Pancreas (tissue), 10 donors: ENCODE results near the gene PCNX3. TPM values are rescaled to one million over a fixed set of nuclear protein-coding genes. Genes with fewer than 3 reads are reported as not detected.

Experiments used
- ATAC-seq, 4 donors: fragments of 200-7000 bp; cut with Tn5 transposase; one replicate each; pipeline versions ENCODE4 v1.8.0 to v1.9.1; 2020; ENCODE audit warnings: mild to moderate bottlenecking in 4 of 4, moderate library complexity in 4 of 4
- DNase-seq, 6 donors: peaks; one replicate each; pipeline ENCODE4 v3.0.0-alpha.2; 2020
- FAIRE-seq: peaks from 2 replicates; lab custom pipeline; 2012; peaks lifted over from hg19 to GRCh38; lab: Jason Lieb, UNC
- H3K27ac ChIP-seq, 4 donors: fragments of 200-600 bp; sonication (generic); 1 replicate in 3 of 4; 2 replicates in 1 of 4; pipeline versions ENCODE4 v1.5.0 to v1.8.0; 2020
- H3K27me3 ChIP-seq, 4 donors: fragments of 200-600 bp; one replicate each; pipeline ENCODE4 v1.8.0; 2021
- H3K36me3 ChIP-seq, 3 donors: fragments of 200-600 bp; sonication (generic) in 1 of 3; one replicate each; pipeline versions ENCODE4 v1.5.0 to v1.8.0; 2020 to 2021
- H3K4me1 ChIP-seq, 3 donors: fragments of 200-600 bp; one replicate each; pipeline ENCODE4 v1.8.0; 2021
- H3K4me3 ChIP-seq, 4 donors: fragments of 200-600 bp; sonication (generic) in 2 of 4; one replicate each; pipeline versions ENCODE4 v1.5.0 to v1.8.0; 2020 to 2021
- H3K9me3 ChIP-seq, 4 donors: fragments of 200-600 bp; one replicate each; pipeline ENCODE4 v1.8.0; 2021
- CTCF ChIP-seq, 4 donors: fragments of 200-600 bp; sonication (generic) in 3 of 4; IDR thresholded peaks; one replicate each; pipeline versions ENCODE4 v1.5.0 to v1.8.0; 2021; ENCODE audit warnings: antibody characterized with exemption in 4 of 4
- WGBS, 2 donors: extraction: QIAGEN DNeasy Blood & Tissue Kit; methylation state at CpG; one replicate each; pipeline ENCODE4 v1.1.7; 2013; 5-methylcytosine and 5-hydroxymethylcytosine counted together
- intact Hi-C, 3 donors: fragments of 100-400 bp; cut with DNase I; formaldehyde crosslinking; loops; one replicate each; pipeline versions ENCODE4 v1.11.1 to v1.14.2; 2022
- polyA plus RNA-seq, 2 donors: library from polyadenylated mRNA; stranded (reverse); fragments of 200-250 nt; gene quantifications; one replicate each; pipeline ENCODE4 v1.2.3, GENCODE V29; 2013
- total RNA-seq, 6 donors: library from RNA; stranded (reverse); fragmentation: NEBNext Ultra II Directional in 4 of 6; extraction: Animal tissue kit (Norgen Biotek cat#: 25700) in 4 of 6; gene quantifications; one replicate each; pipeline versions ENCODE4 v1.2.1 to v1.2.4, GENCODE V29; 2021 to 2023
- donor health status: healthy with polysubstance abuse.
- donor health status: DM: no; HTN: no; CAD: no; lungs with moderate emphysema.
- donor health status: DM: no; HTN: no; CAD: no.
- donor health status: control.
- donor health status: control.
- donor health status: Bipolar disorder and iron deficiency.
- donor health status: DM: yes; HTN: yes; CAD: no.
- donor health status: DM: no; HTN: no; CAD: no.
- donor health status: DM: no; HTN: no; CAD: no.
- donor health status: DM: yes; HTN: yes; CAD: no.

Gene PCNX3
- total and polyA plus RNA-seq, 8 donors = 13.5 to 26.3 (median 18.3) TPM

- Histone ChIP-seq H3K27me3 (no peaks in the 10 kb centered on the region), H3K27ac (peak overlapping the region in 2 of 4 donors; percentile 52 to 60), H3K9me3 (no peaks in the 10 kb centered on the region), H3K4me3 (peak overlapping the region in 1 of 4 donors; percentile 27), H3K4me1 (peaks cover 8 to 9% (median 9%) of the 10 kb centered on the region in 3 donors), H3K36me3 (peaks cover 3 to 21% (median 9%) of the 10 kb centered on the region in 3 donors)
- FAIRE-seq (no peak), ATAC-seq (peak in 1 of 4 donors; percentile 3), DNase-seq (peak in 1 of 6 donors; percentile 35)
- WGBS, 2 donors = 81 to 91% methylated on average over 8 of the region's 8 CpGs
- intact Hi-C loops = no loop called here
- TF ChIP-seq CTCF (IDR thresholded peaks at IDR 0.05) = no peak
These were observed 24.3 kb downstream of the PCNX3 start for GRCh38 chr11:65639623-65640482.

- Histone ChIP-seq H3K4me3 (peak overlapping the region in 1 of 4 donors; percentile 27), H3K27me3 (no peaks in the 10 kb centered on the region), H3K9me3 (no peaks in the 10 kb centered on the region), H3K36me3 (peaks cover 0 to 13% (median under 1%) of the 10 kb centered on the region in 3 donors), H3K4me1 (peaks cover 8 to 9% (median 9%) of the 10 kb centered on the region in 3 donors), H3K27ac (peak overlapping the region in 2 of 4 donors; percentile 52 to 60)
- DNase-seq (peak in 2 of 6 donors; percentile 39 to 62), FAIRE-seq (no peak), ATAC-seq (peak in 2 of 4 donors; percentile 7 to 18)
- TF ChIP-seq CTCF (IDR thresholded peaks at IDR 0.05) = no peak
- intact Hi-C loops = no loop called here
- 89 to 91% methylated on average over 35 of the region's 35 CpGs for WGBS, 2 donors
These were observed 25.1 kb downstream of the PCNX3 start for GRCh38 chr11:65640483-65641296.

- TF ChIP-seq CTCF (IDR thresholded peaks at IDR 0.05) = no peak
- intact Hi-C loops = no loop called here
- DNase-seq (no peak), ATAC-seq (no peak), FAIRE-seq (no peak)
- Histone ChIP-seq H3K9me3 (no peaks in the 10 kb centered on the region), H3K4me3 (peak overlapping the region in 1 of 4 donors; percentile 27), H3K4me1 (peaks cover 8 to 9% (median 9%) of the 10 kb centered on the region in 3 donors), H3K36me3 (peaks cover 0 to 8% (median 0%) of the 10 kb centered on the region in 3 donors), H3K27ac (peak overlapping the region in 2 of 4 donors; percentile 52 to 60), H3K27me3 (no peaks in the 10 kb centered on the region)
- WGBS, 2 donors = 88 to 92% methylated on average over 16 of the region's 16 CpGs
These were observed 25.9 kb downstream of the PCNX3 start for GRCh38 chr11:65641297-65642013.

GRCh38 chr11:65642014-65642671, 26.6 kb downstream of the PCNX3 start:
- DNase-seq (peak in 2 of 6 donors; percentile 40 to 71), ATAC-seq (no peak), FAIRE-seq (no peak)
- TF ChIP-seq CTCF (IDR thresholded peaks at IDR 0.05) = no peak
- intact Hi-C loops = no loop called here
- peaks cover 5 to 6% (median 6%) of the 10 kb centered on the region in 3 donors for H3K4me1 ChIP-seq
- no peaks in the 10 kb centered on the region for H3K27me3 ChIP-seq
- H3K4me3 ChIP-seq = peak overlapping the region in 1 of 4 donors; percentile 27
- WGBS, 2 donors = 49% methylated on average over 41 to 49 of the region's 49 CpGs
- peaks cover 0 to 1% (median 0%) of the 10 kb centered on the region in 3 donors for H3K36me3 ChIP-seq
- H3K27ac ChIP-seq = no peak overlapping the region
- H3K9me3 ChIP-seq = no peaks in the 10 kb centered on the region
